WTC11 (cell line): ENCODE results near the gene ADRA2C. TPM values are rescaled to one million over a fixed set of nuclear protein-coding genes. Genes with fewer than 3 reads are reported as not detected.

Experiments used
- ATAC-seq: fragments of 200-7000 bp; cut with Tn5 transposase; 2 replicates; pipeline ENCODE4 v1.10.0; 2021; ENCODE audit warnings: mild to moderate bottlenecking, moderate library complexity
- CTCF ChIA-PET: fragments of 300-600 bp; sonication (Branson Sonifier 250); formaldehyde crosslinking; loops from one replicate; lab custom pipeline; 2021; ENCODE audit warnings: antibody characterized with exemption; lab: Charles Lee
- POLR2A ChIA-PET: fragments of 350-600 bp; sonication (Branson Sonifier 250); formaldehyde crosslinking; loops from one replicate; lab custom pipeline; 2021; ENCODE audit warnings: antibody characterized with exemption; lab: Charles Lee
- DNase-seq: peaks from one replicate; pipeline ENCODE4 v3.0.0; 2021; ENCODE audit warnings: low spot score
- H3K27ac Mint-ChIP-seq: 2 replicates; pipeline ENCODE4 v1.8.0; 2021; ENCODE audit warnings: mixed read lengths
- H3K27me3 Mint-ChIP-seq: 2 replicates; pipeline ENCODE4 v1.8.0; 2021; ENCODE audit warnings: low read depth, mild to moderate bottlenecking, moderate library complexity, mixed read lengths
- H3K36me3 Mint-ChIP-seq: 2 replicates; pipeline ENCODE4 v1.8.0; 2021; ENCODE audit warnings: mixed read lengths
- H3K4me1 Mint-ChIP-seq: 2 replicates; pipeline ENCODE4 v1.8.0; 2022; ENCODE audit warnings: mixed read lengths
- H3K4me3 Mint-ChIP-seq: 2 replicates; pipeline ENCODE4 v1.8.0; 2021; ENCODE audit warnings: mild to moderate bottlenecking, moderate library complexity, mixed read lengths
- H3K9me3 Mint-ChIP-seq: 2 replicates; pipeline ENCODE4 v1.8.0; 2021; ENCODE audit warnings: mixed read lengths
- ATF1 ChIP-seq: sonication (generic); formaldehyde crosslinking; IDR thresholded peaks from 2 replicates; pipeline ENCODE4 v1.8.1; 2023; ENCODE audit warnings: mild to moderate bottlenecking, moderate library complexity, missing genetic modification reagents
- CREB1 ChIP-seq: sonication (generic); formaldehyde crosslinking; IDR thresholded peaks from 2 replicates; pipeline ENCODE4 v1.8.0; 2023; ENCODE audit warnings: mild to moderate bottlenecking, missing genetic modification reagents
- CREM ChIP-seq: sonication (generic); formaldehyde crosslinking; IDR thresholded peaks from 2 replicates; pipeline ENCODE4 v1.8.1; 2022; ENCODE audit warnings: mild to moderate bottlenecking, missing genetic modification reagents, moderate library complexity
- E2F1 ChIP-seq: sonication (generic); formaldehyde crosslinking; IDR thresholded peaks from 2 replicates; pipeline ENCODE4 v1.8.0; 2022; ENCODE audit warnings: mild to moderate bottlenecking, missing genetic modification reagents
- HMGA2 ChIP-seq: fragments of 250-450 bp; sonication (Bioruptor Pico); IDR thresholded peaks from 2 replicates; pipeline ENCODE4 v1.4.0; 2021; ENCODE audit warnings: mild to moderate bottlenecking, moderate library complexity
- MXD4 ChIP-seq: fragments of 250-450 bp; sonication (Bioruptor Pico); IDR thresholded peaks from 2 replicates; pipeline ENCODE4 v1.8.0; 2021; ENCODE audit warnings: mild to moderate bottlenecking, moderate library complexity, borderline replicate concordance
- RELA ChIP-seq: sonication (generic); formaldehyde crosslinking; IDR thresholded peaks from 2 replicates; pipeline ENCODE4 v1.8.1; 2022; ENCODE audit warnings: missing genetic modification reagents, mild to moderate bottlenecking, borderline replicate concordance
- SOX15 ChIP-seq: fragments of 250-450 bp; sonication (Bioruptor Pico); IDR thresholded peaks from 2 replicates; pipeline ENCODE4 v1.9.0; 2021; ENCODE audit warnings: mild to moderate bottlenecking
- USF1 ChIP-seq: sonication (generic); formaldehyde crosslinking; IDR thresholded peaks from 2 replicates; pipeline ENCODE4 v1.8.0; 2022; ENCODE audit warnings: mild to moderate bottlenecking, missing genetic modification reagents
- ZNF263 ChIP-seq: sonication (generic); formaldehyde crosslinking; IDR thresholded peaks from 2 replicates; pipeline ENCODE4 v1.8.1; 2022; ENCODE audit warnings: low read depth, mild to moderate bottlenecking, moderate library complexity, missing genetic modification reagents
- ZNF317 ChIP-seq: sonication (generic); formaldehyde crosslinking; IDR thresholded peaks from 2 replicates; pipeline ENCODE4 v1.8.1; 2023; ENCODE audit warnings: low read depth, mild to moderate bottlenecking, moderate library complexity, missing genetic modification reagents, borderline replicate concordance
- ZNF396 ChIP-seq: fragments of 250-450 bp; sonication (Bioruptor Pico); IDR thresholded peaks from 2 replicates; pipeline ENCODE4 v1.8.0; 2021; ENCODE audit warnings: mild to moderate bottlenecking, moderate library complexity, borderline replicate concordance
- ZNF532 ChIP-seq: fragments of 250-450 bp; sonication (Bioruptor Pico); IDR thresholded peaks from 2 replicates; pipeline ENCODE4 v1.9.0; 2021; ENCODE audit warnings: mild to moderate bottlenecking, borderline replicate concordance
- total RNA-seq: library from RNA; stranded (reverse); gene quantifications from 3 replicates; pipeline ENCODE4 v1.2.3, GENCODE V29; 2021
- TF ChIP-seq, protein P1 (sequence below): sonication (generic); formaldehyde crosslinking; IDR thresholded peaks from 2 replicates; pipeline ENCODE4 v1.8.1; 2022; ENCODE audit warnings: low read depth, missing genetic modification reagents, borderline replicate concordance
- TF ChIP-seq, protein P2 (sequence below): fragments of 200-600 bp; IDR thresholded peaks from 2 replicates; pipeline ENCODE4 v1.8.0; 2022; ENCODE audit warnings: antibody characterized with exemption

The ADRA2C gene
- total RNA-seq, 1 experiment from 2014 or later = 21.8 TPM

- POLR2A ChIA-PET = no interaction called here
- TF ChIP-seq ZNF396 (CRISPR knock-in tag) = no peak
- TF ChIP-seq RELA = no peak
- TF ChIP-seq ZNF532 (CRISPR knock-in tag) = no peak
- TF ChIP-seq ZNF317 (CRISPR knock-in tag) = no peak
- TF ChIP-seq USF1 (CRISPR knock-in tag) = no peak
- TF ChIP-seq MXD4 (CRISPR knock-in tag) = no peak
- no peak for TF ChIP-seq SOX15 (CRISPR knock-in tag)
- no peak for TF ChIP-seq CREB1 (CRISPR knock-in tag)
- Mint-ChIP-seq H3K9me3 (peaks cover 10% of the 10 kb centered on the region), H3K27ac (no peak overlapping the region), H3K27me3 (peaks cover 15% of the 10 kb centered on the region), H3K4me3 (no peak overlapping the region), H3K36me3 (peaks cover 5% of the 10 kb centered on the region), H3K4me1 (peaks cover 39% of the 10 kb centered on the region)
- peak; percentile 34 for ATAC-seq
- DNase-seq = no peak
- CTCF ChIA-PET = interaction anchor here (0.7 to 4.8 kb wide), 9 partner anchors 10 to 192 kb away, joined by 3 to 80 read pairs (median 4); partner anchors contain the start of gene ADRA2C
These were observed 15.9 kb upstream of the ADRA2C start for GRCh38 chr4:3750334-3750733.

DNA sequence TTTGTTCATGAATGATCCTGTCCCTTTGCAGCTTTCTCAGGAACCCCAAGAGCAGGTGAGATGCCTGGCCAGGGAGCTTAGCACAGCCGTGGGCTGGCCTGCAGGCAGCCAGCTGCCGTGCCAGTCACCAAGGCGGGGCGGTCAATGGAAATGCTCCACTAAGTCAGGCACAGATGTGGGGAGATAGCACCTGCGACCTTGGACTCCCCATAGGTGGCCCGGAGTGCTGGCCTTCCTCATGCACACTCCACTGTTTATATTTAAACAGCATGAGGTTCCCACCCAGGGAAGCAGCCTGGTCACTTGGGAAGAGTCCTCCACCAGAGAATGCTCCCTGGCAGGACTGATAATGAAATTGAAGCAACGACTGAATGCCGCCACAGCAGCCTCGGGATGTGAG, 14.2 kb upstream of the ADRA2C start:
- Mint-ChIP-seq H3K4me1 (peaks cover 29% of the 10 kb centered on the region), H3K27ac (no peak overlapping the region), H3K9me3 (peaks cover 26% of the 10 kb centered on the region), H3K36me3 (peaks cover 14% of the 10 kb centered on the region), H3K27me3 (peaks cover 11% of the 10 kb centered on the region), H3K4me3 (no peak overlapping the region)
- ATAC-seq = no peak
- ChIA-PET POLR2A (no interaction called here), CTCF (interaction anchor here (1.0 to 1.3 kb wide), 2 partner anchors 13 to 271 kb away, joined by 3 to 5 read pairs; no protein-coding TSS in a partner anchor)
- DNase-seq = no peak
- TF ChIP-seq, protein P1, sequence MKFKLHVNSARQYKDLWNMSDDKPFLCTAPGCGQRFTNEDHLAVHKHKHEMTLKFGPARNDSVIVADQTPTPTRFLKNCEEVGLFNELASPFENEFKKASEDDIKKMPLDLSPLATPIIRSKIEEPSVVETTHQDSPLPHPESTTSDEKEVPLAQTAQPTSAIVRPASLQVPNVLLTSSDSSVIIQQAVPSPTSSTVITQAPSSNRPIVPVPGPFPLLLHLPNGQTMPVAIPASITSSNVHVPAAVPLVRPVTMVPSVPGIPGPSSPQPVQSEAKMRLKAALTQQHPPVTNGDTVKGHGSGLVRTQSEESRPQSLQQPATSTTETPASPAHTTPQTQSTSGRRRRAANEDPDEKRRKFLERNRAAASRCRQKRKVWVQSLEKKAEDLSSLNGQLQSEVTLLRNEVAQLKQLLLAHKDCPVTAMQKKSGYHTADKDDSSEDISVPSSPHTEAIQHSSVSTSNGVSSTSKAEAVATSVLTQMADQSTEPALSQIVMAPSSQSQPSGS (CRISPR knock-in tag) = no peak
- TF ChIP-seq CREM (CRISPR knock-in tag) = no peak
- TF ChIP-seq ZNF396 (CRISPR knock-in tag) = no peak
- no peak for TF ChIP-seq HMGA2 (CRISPR knock-in tag)
- TF ChIP-seq ATF1 (CRISPR knock-in tag) = no peak
- TF ChIP-seq ZNF532 (CRISPR knock-in tag) = no peak
- no peak for TF ChIP-seq RELA
- TF ChIP-seq ZNF263 (CRISPR knock-in tag) = no peak
- TF ChIP-seq, protein P2, sequence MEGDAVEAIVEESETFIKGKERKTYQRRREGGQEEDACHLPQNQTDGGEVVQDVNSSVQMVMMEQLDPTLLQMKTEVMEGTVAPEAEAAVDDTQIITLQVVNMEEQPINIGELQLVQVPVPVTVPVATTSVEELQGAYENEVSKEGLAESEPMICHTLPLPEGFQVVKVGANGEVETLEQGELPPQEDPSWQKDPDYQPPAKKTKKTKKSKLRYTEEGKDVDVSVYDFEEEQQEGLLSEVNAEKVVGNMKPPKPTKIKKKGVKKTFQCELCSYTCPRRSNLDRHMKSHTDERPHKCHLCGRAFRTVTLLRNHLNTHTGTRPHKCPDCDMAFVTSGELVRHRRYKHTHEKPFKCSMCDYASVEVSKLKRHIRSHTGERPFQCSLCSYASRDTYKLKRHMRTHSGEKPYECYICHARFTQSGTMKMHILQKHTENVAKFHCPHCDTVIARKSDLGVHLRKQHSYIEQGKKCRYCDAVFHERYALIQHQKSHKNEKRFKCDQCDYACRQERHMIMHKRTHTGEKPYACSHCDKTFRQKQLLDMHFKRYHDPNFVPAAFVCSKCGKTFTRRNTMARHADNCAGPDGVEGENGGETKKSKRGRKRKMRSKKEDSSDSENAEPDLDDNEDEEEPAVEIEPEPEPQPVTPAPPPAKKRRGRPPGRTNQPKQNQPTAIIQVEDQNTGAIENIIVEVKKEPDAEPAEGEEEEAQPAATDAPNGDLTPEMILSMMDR = no peak
- no peak for TF ChIP-seq E2F1
